Measurements from ENCODE around the gene PTPRH.
"Not testable (repeated sequence)": the region's sequence is repeated elsewhere in the genome, so short reads cannot be mapped to it uniquely, and the experiment has no call there.

Gene PTPRH

DNA sequence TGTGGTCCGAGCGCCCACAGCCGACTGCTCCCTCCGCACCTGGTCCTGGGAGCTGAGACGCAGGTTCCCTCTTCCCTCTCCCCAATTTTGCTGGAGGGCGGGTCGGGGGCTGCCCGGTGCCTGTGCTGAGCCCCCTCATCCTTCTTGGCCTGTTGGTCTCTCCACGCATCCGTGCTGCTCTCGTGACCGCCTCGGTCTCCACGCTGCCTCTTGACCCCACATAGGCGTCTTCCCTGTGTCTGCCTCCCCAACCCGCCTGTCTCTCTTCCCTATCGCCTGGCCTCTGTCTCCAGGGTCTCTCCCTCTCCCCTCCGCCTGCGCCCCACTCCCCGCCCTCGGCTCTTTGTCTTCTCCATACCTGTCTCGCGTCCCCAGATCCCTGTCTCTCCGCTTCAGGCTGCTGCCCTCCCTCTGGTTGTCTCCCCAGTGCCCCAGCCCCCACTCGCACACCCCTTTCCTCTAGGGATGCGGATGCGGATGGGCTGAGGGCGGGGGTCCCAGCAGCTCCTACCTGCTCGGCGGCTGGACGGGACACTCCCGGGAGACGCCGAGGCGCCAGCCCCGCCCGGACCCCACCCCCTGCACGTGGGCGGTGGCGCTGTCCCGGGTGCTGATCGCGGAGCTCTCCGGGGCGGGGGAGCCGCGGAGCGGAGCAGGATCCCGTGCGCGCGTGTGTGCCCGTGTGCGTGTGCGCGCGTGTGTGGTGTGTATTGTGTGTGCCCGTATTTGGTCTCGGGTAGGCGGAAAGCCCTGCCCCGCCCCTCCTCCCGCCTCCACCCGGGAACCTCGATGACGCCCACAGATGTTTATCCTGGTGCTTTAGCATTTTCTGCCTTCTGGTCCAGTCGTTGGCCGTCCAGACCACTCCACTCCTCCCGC lies 29.5 kb downstream of the PTPRH start, which contains the start of gene SYT5:
Gene SYT5 (minus strand): TSS at position 684 of the 879 bp plus-strand sequence. CDS start 1,248 bp downstream, outside the sequence.
- DNase-seq: peak; percentile 48

DNA sequence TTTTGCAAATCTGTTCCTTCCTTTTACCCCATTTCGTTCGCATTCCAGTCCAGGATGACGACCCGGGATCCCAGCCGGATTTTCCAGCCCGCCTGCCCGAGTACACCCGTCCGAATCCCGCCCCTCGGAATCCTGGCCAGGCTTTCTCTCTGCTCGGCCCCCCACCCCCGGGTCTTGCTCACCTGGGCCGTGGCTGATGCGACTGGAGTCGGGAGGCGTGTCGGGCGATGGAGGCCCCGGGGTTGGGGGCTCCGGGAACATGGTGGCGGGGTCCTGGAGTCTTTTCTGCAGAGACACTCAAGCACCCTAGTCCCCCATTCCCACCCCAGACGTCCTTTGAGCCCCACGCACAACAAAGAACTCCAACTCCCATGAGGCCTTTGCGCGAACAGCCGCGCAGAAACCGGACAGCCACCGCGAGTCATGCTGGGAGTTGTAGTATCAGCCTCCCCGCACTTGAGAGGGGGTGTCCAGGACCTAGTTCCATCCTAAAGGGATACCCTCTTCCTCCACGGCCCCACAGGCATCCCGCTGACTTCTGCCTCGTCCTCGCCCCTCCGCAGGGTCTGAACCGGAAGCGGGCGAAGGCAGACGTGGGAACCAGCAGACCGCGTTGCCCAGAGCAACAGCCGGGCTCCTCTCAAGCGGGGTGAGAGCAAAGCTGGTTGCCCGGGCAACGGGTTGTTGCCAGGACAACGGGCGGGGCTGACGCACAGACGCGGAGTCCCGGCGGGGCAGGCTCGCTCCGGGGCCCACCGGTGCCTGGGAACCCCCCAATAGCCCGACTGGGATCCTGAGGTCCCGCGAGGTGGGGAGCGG lies 30.3 kb downstream of the PTPRH start:
- peak; percentile 97 for DNase-seq

DNA sequence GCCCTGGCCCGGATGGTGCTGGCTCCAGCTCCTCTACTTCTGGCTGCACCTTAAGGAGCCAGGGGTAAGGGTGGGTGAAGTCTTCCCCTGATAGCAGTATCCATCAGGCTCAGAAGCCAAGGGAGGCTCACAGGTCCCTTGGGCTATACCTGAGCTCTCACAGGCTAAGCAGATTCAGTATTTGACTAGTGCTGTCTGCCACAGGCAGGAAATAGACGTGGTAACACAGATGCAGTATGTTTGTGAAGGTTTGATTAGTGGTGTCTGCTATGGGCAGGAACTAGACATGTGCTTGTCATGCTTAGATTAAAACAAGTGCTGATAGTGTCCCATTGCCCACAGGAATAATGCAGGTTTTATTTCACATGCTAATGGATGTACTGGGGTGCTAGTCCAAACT lies 33.2 kb downstream of the PTPRH start:
- DNase-seq: no peak

DNA sequence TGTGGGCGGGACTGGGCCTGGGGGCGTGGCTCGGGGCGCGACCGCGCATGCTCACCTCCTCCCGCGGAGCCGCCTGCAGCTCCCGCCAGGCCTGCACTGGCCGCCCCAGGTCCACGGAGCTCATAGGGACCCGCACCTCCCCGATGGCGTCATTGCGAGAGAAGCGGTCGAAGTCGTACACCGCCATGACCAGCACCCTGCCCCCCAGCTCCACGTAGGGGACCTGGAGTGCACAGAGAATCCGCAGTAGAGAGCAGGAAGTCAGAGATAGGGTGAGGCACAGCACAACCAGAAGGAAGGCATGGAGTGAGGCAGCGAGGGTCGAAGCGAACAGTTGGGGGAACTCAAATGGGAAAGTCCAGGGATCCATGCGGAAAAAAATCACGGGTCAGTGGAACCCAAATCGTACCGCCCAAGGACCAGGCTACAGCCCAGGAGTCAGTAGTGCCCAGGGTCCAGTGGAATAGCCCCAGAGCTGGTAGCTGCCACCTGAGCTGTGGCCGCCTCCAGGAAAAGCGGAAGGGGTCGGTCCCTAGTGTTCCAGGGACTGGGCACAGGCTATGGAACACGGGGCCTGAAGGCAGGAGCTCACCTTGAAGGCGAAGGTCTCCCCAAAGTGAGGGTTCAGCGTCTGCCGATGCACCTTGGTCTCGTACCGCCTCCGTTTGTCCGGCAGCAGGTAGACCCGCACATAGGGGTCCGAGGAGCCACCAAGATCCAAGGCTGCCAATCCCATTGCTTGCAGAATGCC lies 34.0 kb downstream of the PTPRH start:
- no peak for DNase-seq

DNA sequence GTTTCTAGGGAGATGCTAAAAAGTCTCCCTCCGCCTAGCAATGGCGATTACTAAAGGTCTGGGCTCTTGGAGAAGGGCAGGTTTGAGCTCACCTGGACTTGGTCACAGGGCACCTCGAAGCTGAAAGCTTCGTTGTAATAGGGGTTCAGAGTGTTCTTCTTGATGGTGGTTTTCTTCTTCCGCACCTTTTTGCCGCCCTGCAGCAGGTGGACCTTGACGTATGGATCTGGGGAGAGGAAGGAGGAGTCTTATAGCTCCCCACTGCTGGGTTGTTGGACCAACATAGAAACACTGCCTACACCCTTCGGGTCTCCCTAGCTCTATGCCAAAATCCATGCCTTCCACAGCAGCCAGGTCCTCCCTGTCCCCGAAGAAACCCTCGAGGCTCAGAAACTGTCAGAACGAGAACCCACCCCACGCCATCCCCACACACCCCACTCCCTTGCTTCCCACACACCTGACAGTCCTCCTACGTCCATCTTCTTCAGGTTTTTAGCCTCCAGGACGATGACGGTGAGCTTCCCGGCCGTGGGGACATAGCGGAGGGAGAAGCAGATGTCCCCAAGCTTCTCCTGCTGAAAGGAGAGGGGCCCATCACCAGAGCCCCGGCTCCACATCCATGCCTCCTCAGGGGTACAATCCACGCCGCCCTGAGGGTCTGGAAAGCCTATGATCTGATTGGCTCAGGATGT lies 34.7 kb downstream of the PTPRH start:
- no peak for DNase-seq

DNA sequence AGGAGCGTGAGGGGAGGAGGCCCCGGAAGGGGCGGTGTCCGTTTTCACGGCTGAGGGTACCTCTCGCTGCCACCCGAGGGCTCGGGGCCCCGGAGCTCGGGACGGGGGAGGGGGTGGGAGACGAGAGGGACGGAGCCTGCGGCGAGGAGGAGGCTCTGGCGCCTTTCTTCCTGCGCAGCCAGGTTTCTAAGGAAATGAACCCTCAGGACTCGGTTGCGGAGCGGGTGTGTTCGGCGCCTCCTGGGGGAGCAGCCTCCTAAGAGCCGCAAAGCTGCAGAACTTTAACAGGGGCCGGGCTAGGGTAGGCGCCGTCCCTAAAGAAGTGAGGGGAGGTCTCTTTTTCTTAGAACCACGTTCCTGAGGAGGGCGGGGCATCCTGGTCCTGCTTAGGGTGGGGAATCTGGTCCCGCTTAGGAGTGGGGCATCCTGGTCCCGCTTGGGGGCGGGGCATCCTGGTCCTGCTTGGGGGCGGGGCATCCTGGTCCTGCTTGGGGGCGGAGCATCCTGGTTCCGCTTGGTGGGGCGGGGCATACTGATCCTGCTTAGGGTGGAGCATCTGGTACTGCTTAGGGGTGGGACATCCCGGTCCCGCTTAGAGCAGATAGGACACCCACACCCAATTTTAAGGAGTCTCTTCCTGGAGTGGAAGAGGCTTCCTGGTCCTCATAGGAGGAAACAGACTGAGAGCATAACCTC lies 35.4 kb downstream of the PTPRH start:
- DNase-seq: no peak

DNA sequence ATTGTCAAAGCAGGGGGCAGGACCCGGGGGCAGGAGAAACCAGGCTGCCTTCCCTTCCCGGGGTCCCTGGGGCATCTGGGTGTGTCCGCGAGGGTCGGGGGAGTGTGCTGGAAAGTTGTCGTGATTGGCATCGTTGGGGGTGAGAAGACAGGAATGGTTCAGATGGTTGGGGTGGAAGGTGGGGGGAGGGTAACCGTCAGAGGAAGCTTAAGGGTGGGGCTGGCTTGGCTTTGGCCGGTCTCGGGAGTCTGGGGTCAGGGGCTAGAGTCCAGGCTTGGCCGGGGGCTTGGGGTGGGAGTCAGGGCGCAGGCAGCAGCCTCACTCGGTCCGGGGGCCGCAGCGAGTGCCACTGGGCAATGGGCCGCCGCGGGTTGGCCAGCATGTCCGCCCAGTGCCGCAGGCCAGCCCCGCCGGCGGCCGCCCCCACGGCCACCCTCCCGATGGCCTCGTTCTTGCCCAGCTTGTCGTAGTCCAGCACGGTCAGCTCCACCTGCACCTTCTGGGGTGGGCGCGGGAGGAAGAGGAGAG lies 36.1 kb downstream of the PTPRH start:
- DNase-seq: no peak

DNA sequence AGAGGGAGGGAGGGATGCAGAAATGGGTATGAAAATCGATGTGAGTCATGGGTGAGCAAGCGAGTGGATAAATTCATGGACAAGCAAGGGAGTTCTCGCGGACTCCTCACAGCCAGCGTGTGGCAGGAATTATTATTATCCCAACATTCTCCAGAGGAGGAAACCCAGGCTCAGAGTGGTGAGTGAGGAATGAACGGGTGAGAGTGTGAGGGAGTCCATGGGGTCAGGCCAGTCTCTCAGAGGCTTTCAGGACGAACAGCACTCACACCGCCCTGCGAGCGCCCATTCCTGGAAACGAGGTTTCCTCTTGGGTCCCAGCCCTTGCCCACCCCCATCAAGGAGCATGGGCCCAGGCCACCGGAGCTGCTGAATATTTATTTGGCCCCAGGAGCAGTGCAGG lies 36.6 kb downstream of the PTPRH start:
- no peak for DNase-seq

DNA sequence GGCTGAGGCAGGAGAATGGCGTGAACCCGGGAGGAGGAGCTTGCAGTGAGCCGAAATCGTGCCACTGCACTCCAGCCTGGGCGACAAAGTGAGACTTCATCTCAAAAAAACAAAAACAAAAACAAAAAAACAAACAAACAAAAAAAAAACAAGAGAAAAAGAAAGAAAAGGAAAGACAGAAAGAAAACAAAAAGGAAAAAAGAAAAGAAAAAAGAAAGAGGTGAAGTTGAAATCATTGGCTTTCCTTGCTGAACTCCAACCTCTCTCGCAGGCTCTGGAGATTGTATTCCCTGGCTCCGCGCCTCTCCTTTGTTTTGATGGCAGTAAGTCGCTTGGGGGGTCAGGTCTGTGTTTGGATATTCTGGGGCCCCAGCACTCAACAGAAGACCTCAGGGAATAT lies 37.0 kb downstream of the PTPRH start:
- DNase-seq: not testable (repeated sequence)

DNA sequence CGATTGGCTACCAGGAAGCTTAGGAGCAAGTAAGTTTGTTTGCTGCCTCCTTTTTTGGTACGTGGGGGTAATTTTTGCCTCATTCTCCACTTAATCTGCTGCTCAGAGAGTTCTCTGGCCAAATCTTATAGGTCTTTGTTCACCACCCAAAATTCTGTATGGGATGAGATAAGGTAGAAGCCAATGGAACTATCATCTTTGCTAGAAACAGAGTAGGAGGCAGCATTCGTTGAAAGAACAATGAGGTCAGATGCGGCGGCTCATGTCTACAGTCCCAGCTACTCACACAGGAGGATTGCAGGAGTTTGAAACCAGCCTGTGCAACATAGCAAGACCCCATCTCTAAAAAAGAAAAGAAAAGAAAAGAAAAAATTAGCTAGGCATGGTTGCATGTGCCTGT lies 37.9 kb downstream of the PTPRH start:
- DNase-seq: no peak

DNA sequence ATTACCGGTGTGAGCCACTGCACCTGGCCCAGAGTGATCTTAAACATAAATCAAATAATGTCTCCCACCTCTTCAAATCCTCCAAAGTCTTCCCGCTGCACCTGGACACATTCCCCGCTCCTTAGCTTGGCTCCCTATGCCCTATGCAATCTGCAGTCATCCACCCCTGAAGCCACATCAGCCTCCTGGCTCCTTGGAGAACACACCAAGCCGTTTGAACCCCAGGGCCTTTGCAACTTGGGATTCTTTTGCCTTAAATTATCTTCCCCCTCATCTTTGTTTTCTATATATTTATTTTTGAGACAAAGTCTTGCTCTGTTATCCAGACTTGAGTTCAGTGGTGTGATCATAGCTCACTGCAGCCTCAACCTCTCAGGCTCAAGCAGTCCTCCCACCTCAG lies 40.2 kb downstream of the PTPRH start:
- no peak for DNase-seq

DNA sequence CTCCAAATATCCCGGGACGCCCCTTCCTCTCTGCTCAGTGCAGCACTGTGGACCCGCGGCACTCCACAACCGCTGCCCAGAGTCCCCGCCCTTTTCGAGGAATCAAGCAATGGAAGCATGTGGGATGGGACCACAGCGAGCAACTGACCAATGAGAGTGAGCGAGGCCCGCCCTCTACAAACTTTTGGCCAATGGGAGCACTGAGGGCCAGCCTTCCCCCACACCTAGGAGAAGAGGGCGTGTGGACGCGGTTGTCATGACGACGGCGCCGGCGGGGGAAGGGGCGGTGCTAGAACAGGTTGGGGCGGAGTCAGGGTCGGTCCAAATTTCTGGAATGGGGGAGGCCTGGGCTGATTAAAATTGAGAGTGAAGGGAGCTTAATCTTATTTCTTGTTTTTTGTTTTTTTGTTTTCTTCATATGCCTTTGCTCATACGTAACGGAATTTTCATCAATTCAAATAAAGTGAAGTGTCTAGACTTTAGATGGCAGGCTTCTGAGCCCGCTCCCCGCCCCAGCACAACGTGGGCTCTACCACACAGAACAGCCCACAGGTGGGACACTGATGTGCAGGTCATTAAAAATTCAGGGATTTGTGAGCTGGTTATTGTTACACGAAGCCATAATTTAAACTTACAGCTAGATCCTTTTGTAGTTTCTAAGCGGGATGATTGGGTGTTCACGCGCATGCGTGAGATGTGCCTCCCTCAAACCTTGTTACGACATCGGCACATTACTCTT lies 42.6 kb downstream of the PTPRH start, which contains the start of gene DNAAF3:
Gene DNAAF3 (minus strand): TSS at position 84 of the 739 bp plus-strand sequence. CDS start 200 bp downstream, outside the sequence.
- peak; percentile 30 for DNase-seq

DNA sequence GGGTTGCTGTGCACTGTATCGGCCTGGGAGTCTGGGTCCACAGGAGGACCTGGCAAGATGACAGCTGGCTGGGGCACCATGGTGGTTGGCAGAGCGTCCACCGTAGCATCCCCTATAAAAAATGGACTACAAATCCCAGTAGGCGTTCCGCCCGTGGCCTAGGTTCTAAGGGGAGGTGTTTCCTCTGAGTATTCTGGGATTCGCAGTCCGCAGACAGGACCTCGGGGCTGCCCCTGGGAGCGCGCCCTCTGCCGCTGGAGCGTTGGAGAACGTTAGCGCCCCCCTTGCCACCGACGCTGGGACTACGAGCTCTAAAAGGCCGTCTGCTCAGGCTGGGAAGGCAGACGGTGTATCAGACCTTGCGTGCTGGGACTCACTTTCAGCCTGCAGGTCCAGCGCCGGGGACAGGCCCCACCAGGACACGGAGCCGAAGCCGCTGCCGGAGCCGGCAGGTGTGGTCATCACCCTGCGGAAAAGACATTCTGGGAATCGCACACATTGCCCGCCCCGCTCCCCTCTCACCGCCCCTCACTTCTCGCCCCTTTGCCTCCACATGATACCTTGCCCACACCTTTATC lies 43.3 kb downstream of the PTPRH start:
- peak; percentile 27 for DNase-seq

DNA sequence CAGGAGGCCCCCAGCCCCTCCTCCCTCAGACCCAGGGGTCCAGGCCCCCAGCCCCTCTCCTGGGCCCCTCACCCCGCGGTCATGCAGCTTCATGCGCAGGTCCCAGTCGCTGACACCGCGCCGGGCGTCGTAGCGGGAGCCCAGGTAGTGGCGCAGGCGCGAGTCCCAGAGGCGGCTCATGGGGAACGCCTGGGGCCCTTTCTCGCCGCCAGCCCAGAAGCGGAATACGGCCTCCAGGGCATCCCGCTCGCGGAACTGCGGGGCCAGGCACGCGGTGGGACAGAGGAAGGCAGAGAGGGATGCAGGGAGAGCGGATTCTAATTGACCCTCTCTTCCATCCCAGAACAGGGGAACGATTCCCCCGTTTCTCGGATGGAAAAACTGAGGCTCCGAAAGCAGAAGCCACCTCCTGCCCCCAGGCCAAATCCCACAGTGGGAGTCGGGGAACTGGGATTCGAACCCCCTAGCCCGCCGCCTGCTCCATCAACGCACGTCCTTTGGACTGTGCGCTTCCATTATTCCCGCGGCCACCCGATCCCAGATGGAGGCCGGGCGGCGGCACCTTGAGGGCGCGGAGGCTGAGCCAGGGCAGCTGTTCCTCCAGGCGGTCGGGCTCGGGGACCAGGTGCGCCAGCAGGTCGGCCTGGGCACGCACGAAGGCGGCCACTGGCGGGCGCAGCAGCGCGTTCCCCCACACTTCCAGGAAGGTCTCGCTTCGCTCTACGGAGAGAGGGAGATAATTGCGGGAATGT lies 47.6 kb downstream of the PTPRH start:
- no peak for DNase-seq

DNA sequence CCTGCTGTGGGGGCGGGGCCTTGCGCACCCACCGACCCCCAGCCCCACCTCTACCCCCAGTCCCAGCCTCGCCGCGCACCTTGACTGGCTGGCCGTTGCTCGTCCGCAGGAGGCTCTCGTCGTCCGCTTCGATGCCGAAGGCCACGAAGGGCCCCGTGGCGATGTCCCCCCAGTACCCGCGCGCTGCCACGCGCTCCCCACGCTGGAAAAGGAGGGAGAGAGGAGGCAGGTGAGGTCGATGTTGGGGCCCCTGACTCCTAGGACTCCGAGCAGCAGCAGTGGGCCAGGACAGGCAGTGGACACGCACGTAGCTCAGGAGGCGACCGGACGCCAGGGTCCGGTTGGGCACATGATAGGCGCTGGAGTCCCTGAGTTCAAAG lies 48.3 kb downstream of the PTPRH start:
- no peak for DNase-seq

DNA sequence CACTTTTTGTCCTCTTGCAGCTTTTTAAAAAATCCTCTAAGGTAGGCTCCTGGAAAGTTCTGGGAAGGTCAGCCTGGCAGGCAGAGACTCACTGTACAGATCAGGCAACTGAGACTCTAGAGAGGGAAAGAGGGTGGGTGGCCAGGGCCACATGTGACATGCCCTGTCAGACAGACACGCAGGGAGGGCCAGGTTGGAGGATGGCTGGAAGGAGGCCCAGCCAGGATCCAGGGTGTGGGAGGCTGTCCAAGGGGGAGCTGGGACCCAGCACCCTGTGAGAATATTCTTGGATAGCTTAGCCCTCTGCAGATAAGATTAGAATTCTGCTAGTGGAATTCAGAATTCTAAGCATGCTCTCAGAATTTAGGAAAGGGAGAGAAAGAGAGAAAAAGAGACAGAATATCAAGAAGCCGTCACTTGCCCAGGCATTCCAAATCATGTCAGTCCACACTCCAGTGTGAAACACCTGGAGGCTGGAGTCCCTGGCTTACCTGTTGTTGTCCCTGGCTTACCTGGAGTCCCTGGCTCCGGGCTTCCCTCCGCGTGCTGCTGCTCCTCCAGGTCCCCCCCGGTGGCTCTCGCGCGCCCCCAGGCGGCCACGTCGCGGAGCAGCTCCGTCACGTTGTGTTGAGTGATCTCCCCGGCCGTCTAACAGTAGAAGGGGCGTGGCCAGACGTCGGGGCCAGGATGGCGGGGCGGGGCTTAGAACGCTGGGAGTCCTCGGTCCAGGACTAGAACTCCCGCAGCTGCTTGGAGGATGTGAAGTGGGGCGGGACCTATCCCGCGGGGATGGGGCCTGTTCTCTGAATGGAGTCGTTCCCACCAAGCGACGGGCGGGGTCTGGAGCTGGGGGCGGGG lies 48.9 kb downstream of the PTPRH start:
- DNase-seq: peak; percentile 71

DNA sequence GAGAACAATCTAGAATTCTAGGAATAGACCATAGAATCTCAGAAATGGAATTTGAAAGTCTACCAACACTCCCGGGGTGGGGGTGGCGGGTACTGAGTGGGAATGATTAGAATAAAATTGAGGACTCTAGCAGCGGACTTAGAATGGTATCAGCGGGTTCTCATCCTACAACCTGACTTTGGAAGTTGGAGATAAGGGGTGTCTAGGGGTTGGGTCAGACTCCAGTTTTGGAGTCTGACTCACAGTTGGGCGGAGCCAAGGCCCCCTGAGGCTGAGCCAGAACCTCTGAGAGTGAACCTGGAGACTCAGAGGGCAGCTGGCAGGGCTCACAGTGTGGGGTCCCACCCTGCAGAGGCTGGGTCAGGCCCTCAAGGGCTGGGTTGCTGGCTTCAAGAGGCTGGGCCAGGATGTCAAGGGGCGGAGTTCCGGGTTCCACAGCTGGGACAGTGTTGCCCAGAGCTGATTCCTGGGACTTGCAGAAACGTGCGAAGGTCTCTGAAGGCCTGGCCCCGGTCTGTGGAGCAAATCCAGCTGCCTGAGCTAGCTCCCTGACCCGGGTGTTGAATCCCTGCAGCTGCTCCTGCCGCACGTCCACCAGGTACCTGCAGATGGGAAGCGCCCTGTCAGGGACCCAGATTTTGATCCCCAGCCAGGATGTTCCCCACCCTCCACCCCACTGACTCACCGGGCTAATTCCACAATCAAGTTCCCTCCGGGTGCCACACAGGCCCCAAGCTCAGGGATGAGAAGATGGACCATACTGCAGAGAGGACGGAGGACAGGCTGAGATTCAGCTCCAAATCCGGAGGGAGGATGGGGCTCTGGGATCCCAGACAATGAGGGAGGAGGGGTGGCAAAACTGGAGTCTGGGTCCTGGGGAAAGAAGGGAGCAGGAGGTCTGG lies 50.2 kb downstream of the PTPRH start:
- no peak for DNase-seq

Data from effector CD4-positive, alpha-beta T cell (primary cell).